Astrocyte of the cerebellum (primary cell): ENCODE data around the gene ERFL.

Experiments used
- DNase-seq: peaks from one replicate; pipeline ENCODE4 v3.0.0-alpha.2; 2011; ENCODE audit warnings: low read depth
- H3K4me3 ChIP-seq: 2 replicates; pipeline ENCODE4 v1.5.1; 2011; ENCODE audit warnings: mild to moderate bottlenecking, low read depth, low read length, moderate library complexity
- in situ Hi-C: cut with HindIII; loops from 2 replicates; pipeline ENCODE4 v1.10.0; 2017; ENCODE audit warnings: low sequenced_read_pairs
- TF ChIP-seq, protein P1 (sequence below): IDR thresholded peaks from 2 replicates; pipeline ENCODE4 v1.5.1; 2012; ENCODE audit warnings: low read length, low read depth, moderate library complexity, mild to moderate bottlenecking; ENCODE audit errors: missing control alignments

Gene ERFL

GRCh38 chr19:41882568-41883462 lies 45.4 kb downstream of the ERFL start, which contains the start of gene ARHGEF1:
Gene ARHGEF1, plus strand, starts transcription at chr19:41883184. Its CDS starts 4,899 bp downstream, at chr19:41888083.
- peak within 1 kb of the TSS; percentile 61 for H3K4me3 ChIP-seq
- TF ChIP-seq, protein P1, sequence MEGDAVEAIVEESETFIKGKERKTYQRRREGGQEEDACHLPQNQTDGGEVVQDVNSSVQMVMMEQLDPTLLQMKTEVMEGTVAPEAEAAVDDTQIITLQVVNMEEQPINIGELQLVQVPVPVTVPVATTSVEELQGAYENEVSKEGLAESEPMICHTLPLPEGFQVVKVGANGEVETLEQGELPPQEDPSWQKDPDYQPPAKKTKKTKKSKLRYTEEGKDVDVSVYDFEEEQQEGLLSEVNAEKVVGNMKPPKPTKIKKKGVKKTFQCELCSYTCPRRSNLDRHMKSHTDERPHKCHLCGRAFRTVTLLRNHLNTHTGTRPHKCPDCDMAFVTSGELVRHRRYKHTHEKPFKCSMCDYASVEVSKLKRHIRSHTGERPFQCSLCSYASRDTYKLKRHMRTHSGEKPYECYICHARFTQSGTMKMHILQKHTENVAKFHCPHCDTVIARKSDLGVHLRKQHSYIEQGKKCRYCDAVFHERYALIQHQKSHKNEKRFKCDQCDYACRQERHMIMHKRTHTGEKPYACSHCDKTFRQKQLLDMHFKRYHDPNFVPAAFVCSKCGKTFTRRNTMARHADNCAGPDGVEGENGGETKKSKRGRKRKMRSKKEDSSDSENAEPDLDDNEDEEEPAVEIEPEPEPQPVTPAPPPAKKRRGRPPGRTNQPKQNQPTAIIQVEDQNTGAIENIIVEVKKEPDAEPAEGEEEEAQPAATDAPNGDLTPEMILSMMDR = no peak
- no peak for DNase-seq
- in situ Hi-C loops = no loop called here

- in situ Hi-C loops = no loop called here
- no peak for DNase-seq
- no peak overlapping the region for H3K4me3 ChIP-seq
- TF ChIP-seq, protein P1 = no peak
Measured at GRCh38 chr19:41880329-41880708, 47.9 kb downstream of the ERFL start.

GRCh38 chr19:41879670-41880328 lies 48.5 kb downstream of the ERFL start:
- H3K4me3 ChIP-seq = no peak overlapping the region

GRCh38 chr19:41879080-41879479 lies 49.2 kb downstream of the ERFL start:
- TF ChIP-seq, protein P1 = no peak
- no peak for DNase-seq
- in situ Hi-C loops = no loop called here
- H3K4me3 ChIP-seq = no peak overlapping the region

More at GRCh38 chr19:41879670-41880328, 48.5 kb downstream of the ERFL start:
- no peak for DNase-seq
- in situ Hi-C loops = no loop called here
- TF ChIP-seq, protein P1 = no peak

- DNase-seq = no peak
- H3K4me3 ChIP-seq = no peak overlapping the region
- TF ChIP-seq, protein P1 = no peak
- in situ Hi-C loops = no loop called here
Measured at GRCh38 chr19:41877916-41878905, 50.0 kb downstream of the ERFL start.
